Panc1 (cell line): ENCODE results near the gene TSPYL2. TPM values are rescaled to one million over a fixed set of nuclear protein-coding genes. Genes with fewer than 3 reads are reported as not detected.

Experiments used
- ATAC-seq: fragments of 200-7000 bp; cut with Tn5 transposase; 2 replicates; pipeline ENCODE4 v1.9.1; 2020; ENCODE audit warnings: mild to moderate bottlenecking, moderate library complexity
- BruUV-seq: library from RNA; stranded (reverse); fragments of 400-500 nt; replicated peaks from 2 replicates; lab custom pipeline; 2021; lab: Mats Ljungman, UMichigan
- CTCF ChIA-PET: fragments of 300-600 bp; sonication (Branson Sonifier 250); formaldehyde crosslinking; loops from one replicate; lab custom pipeline; 2022; ENCODE audit warnings: antibody characterized with exemption; lab: Charles Lee
- POLR2A ChIA-PET: fragments of 300-600 bp; sonication (Branson Sonifier 250); formaldehyde crosslinking; loops from one replicate; lab custom pipeline; 2022; ENCODE audit warnings: antibody characterized with exemption; lab: Charles Lee
- DNase-seq: peaks from one replicate; pipeline ENCODE4 v3.0.0-alpha.2; 2010; ENCODE audit warnings: low read depth, low spot score
- H3K27ac ChIP-seq: 2 replicates; pipeline ENCODE4 v1.5.1; 2011; ENCODE audit warnings: mild to moderate bottlenecking, low read length, inconsistent platforms
- H3K27me3 ChIP-seq: fragments of 200-500 bp; sonication (Bioruptor generic); 2 replicates; pipeline ENCODE4 v1.6.0; 2014; ENCODE audit warnings: low read length, inconsistent platforms; ENCODE audit not compliant: control insufficient read depth, insufficient read depth
- H3K36me3 ChIP-seq: fragments of 200-500 bp; sonication (Bioruptor generic); 2 replicates; pipeline ENCODE4 v1.5.1; 2014; ENCODE audit warnings: inconsistent platforms, mild to moderate bottlenecking, low read length, moderate library complexity; ENCODE audit not compliant: control insufficient read depth, insufficient read depth
- H3K4me1 ChIP-seq: 2 replicates; pipeline ENCODE4 v1.5.1; 2011; ENCODE audit warnings: inconsistent platforms, mild to moderate bottlenecking, low read length, moderate library complexity; ENCODE audit not compliant: control insufficient read depth, insufficient read depth
- H3K4me3 ChIP-seq, 2 experiments: 2 replicates each; pipeline ENCODE4 v1.5.1; 2011 to 2012; ENCODE audit warnings: low read depth in 2 of 2, low read length in 2 of 2, mild to moderate bottlenecking in 2 of 2, inconsistent platforms in 1 of 2, moderate library complexity in 1 of 2
- H3K9me3 ChIP-seq: fragments of 200-500 bp; sonication (Bioruptor generic); 2 replicates; pipeline ENCODE4 v1.5.1; 2014; ENCODE audit warnings: low read depth, mild to moderate bottlenecking, inconsistent platforms, low read length, moderate library complexity; ENCODE audit not compliant: control insufficient read depth, insufficient read depth
- CTCF ChIP-seq: fragments of 450-650 bp; IDR thresholded peaks from 2 replicates; pipeline ENCODE4 v1.5.1; 2017; ENCODE audit warnings: mild to moderate bottlenecking
- POLR2AphosphoS5 ChIP-seq: IDR thresholded peaks from 2 replicates; pipeline ENCODE4 v1.6.1; 2012; ENCODE audit warnings: mild to moderate bottlenecking, low read depth, low read length, moderate library complexity
- REST ChIP-seq, 2 experiments: IDR thresholded peaks; 2 replicates each; pipeline ENCODE4 v1.6.1; 2011 to 2012; ENCODE audit warnings: low read depth in 2 of 2, control low read depth in 1 of 2, low read length in 1 of 2, mild to moderate bottlenecking in 1 of 2, moderate library complexity in 1 of 2; ENCODE audit not compliant: insufficient read depth in 1 of 2
- SIN3A ChIP-seq: IDR thresholded peaks from 2 replicates; pipeline ENCODE4 v1.6.1; 2012; ENCODE audit warnings: low read depth, mild to moderate bottlenecking, low read length, moderate library complexity, borderline replicate concordance; ENCODE audit not compliant: insufficient read depth
- TCF7L2 ChIP-seq: IDR thresholded peaks from 2 replicates; pipeline ENCODE4 v1.6.1; 2011; ENCODE audit warnings: mild to moderate bottlenecking, low read depth, low read length, inconsistent platforms
- in situ Hi-C: cut with HindIII; loops from 2 replicates; pipeline ENCODE4 v1.10.0; 2016; ENCODE audit warnings: low sequenced_read_pairs, low pct_unique_long_range_greater_than_20kb
- intact Hi-C: fragments of 100-400 bp; cut with micrococcal nuclease; formaldehyde crosslinking; loops from one replicate; pipeline ENCODE4 v1.10.0; 2022; ENCODE audit not compliant: unreplicated experiment
- total RNA-seq: library from RNA; stranded (reverse); gene quantifications from one replicate; pipeline ENCODE4 v1.2.1, GENCODE V29; 2021; ENCODE audit not compliant: unreplicated experiment

The TSPYL2 gene
- total RNA-seq, 1 experiment from 2014 or later = 25.0 TPM

- Histone ChIP-seq H3K27ac (no peak overlapping the region), H3K27me3 (no peaks in the 10 kb centered on the region), H3K4me3 (no peak overlapping the region), H3K36me3 (no peaks in the 10 kb centered on the region), H3K9me3 (no peaks in the 10 kb centered on the region), H3K4me1 (peaks cover 8% of the 10 kb centered on the region)
- intact Hi-C loops (no loop called here), in situ Hi-C loops (no loop called here)
- no peak for TF ChIP-seq POLR2AphosphoS5
- TF ChIP-seq TCF7L2 = no peak
- no peak for DNase-seq
- POLR2A ChIA-PET = no interaction called here
- ATAC-seq = no peak
- no TSS peak for BruUV-seq
- CTCF ChIA-PET = no interaction called here
Observed at GRCh38 chrX:53085661-53086229, 3.6 kb downstream of the TSPYL2 start.

- intact Hi-C loops (no loop called here), in situ Hi-C loops (no loop called here)
- Histone ChIP-seq H3K4me3 (no peak overlapping the region), H3K36me3 (no peaks in the 10 kb centered on the region), H3K9me3 (no peaks in the 10 kb centered on the region), H3K27ac (no peak overlapping the region), H3K4me1 (peaks cover 8% of the 10 kb centered on the region), H3K27me3 (no peaks in the 10 kb centered on the region)
- no TSS peak for BruUV-seq
- POLR2A ChIA-PET = no interaction called here
- ATAC-seq = no peak
- DNase-seq = no peak
- CTCF ChIA-PET = no interaction called here
- no peak for TF ChIP-seq CTCF
- no peak for TF ChIP-seq POLR2AphosphoS5
- TF ChIP-seq SIN3A = no peak
- no peak for TF ChIP-seq TCF7L2
- no peak for TF ChIP-seq REST (IDR thresholded peaks at IDR 0.05; ENCODE audit: insufficient read depth in 1 of 2, low read depth in 2 of 2, low read length in 1 of 2)
Observed at GRCh38 chrX:53086464-53086863, 4.3 kb downstream of the TSPYL2 start.

GRCh38 chrX:53087388-53087831 is 5.2 kb downstream of the TSPYL2 start:
- no peak for ATAC-seq
- H3K27me3 ChIP-seq = no peaks in the 10 kb centered on the region
- TF ChIP-seq POLR2AphosphoS5 (no peak), CTCF (no peak), TCF7L2 (no peak), REST (IDR thresholded peaks at IDR 0.05; ENCODE audit: insufficient read depth in 1 of 2, low read depth in 2 of 2, low read length in 1 of 2) (no peak), SIN3A (no peak)
- ChIA-PET POLR2A (no interaction called here), CTCF (no interaction called here)
- no peaks in the 10 kb centered on the region for H3K36me3 ChIP-seq
- in situ Hi-C loops = no loop called here
- no TSS peak for BruUV-seq
- DNase-seq = no peak
- no peaks in the 10 kb centered on the region for H3K9me3 ChIP-seq
- intact Hi-C loops = no loop called here
- H3K27ac ChIP-seq = peak overlapping the region; percentile 69; the same call in 1 of the 2 replicates
- peaks cover 8% of the 10 kb centered on the region for H3K4me1 ChIP-seq
- no peak overlapping the region for H3K4me3 ChIP-seq
